ENCODE results near the gene ESRRB. TPM values are rescaled to one million over a fixed set of nuclear protein-coding genes. Genes with fewer than 3 reads are reported as not detected.
A peak's percentile ranks its signal among the peaks of the same experiment; 100 is the strongest.

ESRRB gene
- total RNA-seq, result 1 to 10 TPM in 1 of 4 donors, not detected in 3; 1.2 TPM

GRCh38 chr14:76375947-76376404, at the start of gene ESRRB:
Gene ESRRB (plus strand): TSS chr14:76376137. CDS start chr14:76376402, 265 bp downstream.
- Histone ChIP-seq H3K36me3 (no peaks in the 10 kb centered on the region), H3K4me1 (peaks cover 0 to 14% (median 0%) of the 10 kb centered on the region in 4 donors), H3K27me3 (peaks cover 0 to 30% of the 10 kb centered on the region in 2 donors), H3K27ac (no peak within 1 kb of the TSS), H3K9me3 (no peaks in the 10 kb centered on the region), H3K4me3 (peak within 1 kb of the TSS in 2 of 4 donors; percentile 16 to 24)
- DNase-seq, result no peak
- no peak for TF ChIP-seq POLR2A (IDR thresholded peaks at IDR 0.05)
- TF ChIP-seq, protein P1, sequence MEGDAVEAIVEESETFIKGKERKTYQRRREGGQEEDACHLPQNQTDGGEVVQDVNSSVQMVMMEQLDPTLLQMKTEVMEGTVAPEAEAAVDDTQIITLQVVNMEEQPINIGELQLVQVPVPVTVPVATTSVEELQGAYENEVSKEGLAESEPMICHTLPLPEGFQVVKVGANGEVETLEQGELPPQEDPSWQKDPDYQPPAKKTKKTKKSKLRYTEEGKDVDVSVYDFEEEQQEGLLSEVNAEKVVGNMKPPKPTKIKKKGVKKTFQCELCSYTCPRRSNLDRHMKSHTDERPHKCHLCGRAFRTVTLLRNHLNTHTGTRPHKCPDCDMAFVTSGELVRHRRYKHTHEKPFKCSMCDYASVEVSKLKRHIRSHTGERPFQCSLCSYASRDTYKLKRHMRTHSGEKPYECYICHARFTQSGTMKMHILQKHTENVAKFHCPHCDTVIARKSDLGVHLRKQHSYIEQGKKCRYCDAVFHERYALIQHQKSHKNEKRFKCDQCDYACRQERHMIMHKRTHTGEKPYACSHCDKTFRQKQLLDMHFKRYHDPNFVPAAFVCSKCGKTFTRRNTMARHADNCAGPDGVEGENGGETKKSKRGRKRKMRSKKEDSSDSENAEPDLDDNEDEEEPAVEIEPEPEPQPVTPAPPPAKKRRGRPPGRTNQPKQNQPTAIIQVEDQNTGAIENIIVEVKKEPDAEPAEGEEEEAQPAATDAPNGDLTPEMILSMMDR (IDR thresholded peaks at IDR 0.05), result no peak

DNA sequence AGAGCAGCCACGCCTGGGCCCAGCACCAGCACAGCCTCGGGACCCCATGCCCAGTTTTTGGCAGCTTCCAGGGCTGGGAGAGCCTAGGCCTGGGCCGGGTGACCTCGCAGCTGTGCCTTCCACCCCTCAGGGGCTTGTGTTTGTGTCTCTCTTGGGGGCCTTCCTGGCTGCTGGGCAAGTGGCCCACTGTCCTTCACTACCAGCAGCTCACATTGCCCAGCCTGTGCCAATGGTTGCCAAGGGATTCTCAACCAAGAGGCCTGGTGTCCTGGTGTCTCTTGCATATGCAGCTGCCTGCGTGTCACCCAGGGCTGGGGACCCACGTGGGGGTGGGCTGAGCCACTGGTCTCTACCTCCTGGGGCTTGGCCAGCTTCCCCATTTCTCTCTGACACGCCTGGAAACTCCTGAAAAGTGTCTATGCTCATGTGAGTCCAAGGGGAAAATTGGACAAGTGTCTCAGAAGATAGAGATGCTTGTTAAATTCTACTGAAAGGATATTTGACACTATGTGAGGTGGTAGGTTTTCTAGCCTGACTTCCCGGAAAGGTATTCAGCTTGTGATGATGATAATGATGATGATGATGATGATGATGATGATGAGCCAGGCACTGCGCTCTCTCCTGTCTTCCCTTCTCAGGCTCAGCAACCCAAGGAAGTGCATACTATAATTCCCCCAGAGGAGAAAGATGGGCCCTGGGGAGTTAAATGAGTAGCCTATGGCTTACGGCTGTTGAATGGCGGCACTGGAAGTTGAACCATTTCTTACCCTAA, 48.8 kb upstream of the ESRRB start:
- Histone ChIP-seq H3K4me3 (no peak overlapping the region), H3K9me3 (no peaks in the 10 kb centered on the region), H3K27ac (no peak overlapping the region), H3K4me1 (no peaks in the 10 kb centered on the region), H3K36me3 (no peaks in the 10 kb centered on the region), H3K27me3 (no peaks in the 10 kb centered on the region)
- TF ChIP-seq, protein P1 (IDR thresholded peaks at IDR 0.05), result no peak
- DNase-seq, result peak in 1 of 3 donors; percentile 30

GRCh38 chr14:76328457-76329137, 47.3 kb upstream of the ESRRB start:
- Histone ChIP-seq H3K36me3 (no peaks in the 10 kb centered on the region), H3K4me3 (no peak overlapping the region), H3K9me3 (no peaks in the 10 kb centered on the region), H3K4me1 (no peaks in the 10 kb centered on the region), H3K27ac (no peak overlapping the region), H3K27me3 (no peaks in the 10 kb centered on the region)
- DNase-seq, result no peak
- TF ChIP-seq POLR2A (IDR thresholded peaks at IDR 0.05), result no peak
- TF ChIP-seq, protein P1 (IDR thresholded peaks at IDR 0.05), result no peak

GRCh38 chr14:76329154-76329928, 46.6 kb upstream of the ESRRB start:
- no peak overlapping the region for H3K4me3 ChIP-seq
- H3K9me3 ChIP-seq, result no peaks in the 10 kb centered on the region
- H3K27me3 ChIP-seq, result no peaks in the 10 kb centered on the region
- no peaks in the 10 kb centered on the region for H3K4me1 ChIP-seq
- DNase-seq, result no peak
- H3K27ac ChIP-seq, result no peak overlapping the region
- TF ChIP-seq POLR2A (IDR thresholded peaks at IDR 0.05), result no peak
- H3K36me3 ChIP-seq, result no peaks in the 10 kb centered on the region

GRCh38 chr14:76329951-76330350, 46.0 kb upstream of the ESRRB start:
- Histone ChIP-seq H3K27ac (no peak overlapping the region), H3K9me3 (no peaks in the 10 kb centered on the region), H3K36me3 (no peaks in the 10 kb centered on the region), H3K4me1 (no peaks in the 10 kb centered on the region), H3K27me3 (no peaks in the 10 kb centered on the region), H3K4me3 (no peak overlapping the region)
- no peak for DNase-seq
- TF ChIP-seq, protein P1 (IDR thresholded peaks at IDR 0.05), result no peak
- no peak for TF ChIP-seq POLR2A (IDR thresholded peaks at IDR 0.05)

Measured in Peyer's patch (tissue), 4 donors.